HG03280 (cell line): ENCODE results near the gene P2RY2.

ENCODE experiments used
- ATAC-seq: cut with Tn5 transposase; IDR thresholded peaks from one replicate; pipeline ENCODE4 v1.9.1; 2021; ENCODE audit warnings: mild to moderate bottlenecking, moderate library complexity; ENCODE audit not compliant: unreplicated experiment

Gene P2RY2

DNA sequence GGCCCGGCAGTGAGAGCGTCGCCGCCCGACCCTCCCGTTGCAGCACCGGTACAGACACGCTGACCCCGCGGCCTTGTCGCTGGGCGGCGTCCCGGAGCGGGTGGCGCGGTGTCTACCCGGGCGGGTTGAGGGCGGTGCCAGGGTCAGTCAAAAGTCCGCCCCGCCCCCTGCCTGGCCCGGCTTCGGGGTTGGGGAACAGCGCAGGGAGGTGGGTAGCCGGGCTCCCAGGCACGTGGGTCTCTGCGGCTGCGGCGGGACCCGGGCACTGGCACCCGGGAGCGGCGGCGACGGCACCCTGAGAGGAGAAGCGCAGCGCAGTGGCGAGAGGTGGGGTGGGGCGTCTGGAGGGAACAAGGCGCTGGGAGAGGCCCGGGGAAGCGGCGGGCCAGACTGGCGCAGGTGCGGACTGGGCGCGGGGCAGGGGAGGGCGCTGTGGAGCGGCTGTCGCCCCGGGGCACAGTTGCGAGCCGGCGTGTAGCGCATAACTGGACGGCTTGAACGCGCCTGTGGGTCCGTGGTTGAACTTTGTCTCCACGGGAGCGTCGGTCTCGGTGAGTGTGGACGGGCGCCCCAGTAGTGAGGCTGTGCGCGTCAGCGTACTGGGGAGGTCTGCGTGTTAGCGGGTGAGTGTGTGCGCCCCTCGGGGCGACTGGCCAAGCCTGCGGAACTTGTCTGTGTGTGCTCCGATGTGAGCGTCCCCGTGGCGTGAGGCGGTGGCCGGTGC, at the start of gene P2RY2:
Gene P2RY2 (plus strand): TSS at position 176 of the 724 bp plus-strand sequence. CDS start 15,879 bp downstream, outside the sequence.
- ATAC-seq, result no peak

- no peak for ATAC-seq
Observed at GRCh38 chr11:73168925-73169579, 49.0 kb upstream of the P2RY2 start.

DNA sequence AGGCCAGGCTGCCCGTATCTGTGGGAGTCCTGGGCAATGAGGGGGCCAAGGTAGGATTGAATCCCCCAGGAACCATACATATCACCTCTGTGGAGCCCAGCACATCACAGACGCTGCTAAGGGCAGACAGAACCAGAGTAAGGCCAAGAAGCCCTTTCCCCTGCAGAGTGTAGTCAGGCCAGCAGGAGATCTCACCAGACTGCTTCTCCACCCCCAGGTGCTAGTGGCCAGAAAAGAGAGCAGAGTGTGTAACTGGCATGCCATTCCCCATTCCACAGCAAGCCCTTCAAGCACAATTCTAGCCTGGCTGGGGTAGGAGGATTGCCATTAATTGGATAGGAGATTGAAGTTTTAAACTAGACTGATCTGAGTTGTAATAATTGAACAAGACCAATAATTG, 47.9 kb upstream of the P2RY2 start:
- ATAC-seq, result no peak

DNA sequence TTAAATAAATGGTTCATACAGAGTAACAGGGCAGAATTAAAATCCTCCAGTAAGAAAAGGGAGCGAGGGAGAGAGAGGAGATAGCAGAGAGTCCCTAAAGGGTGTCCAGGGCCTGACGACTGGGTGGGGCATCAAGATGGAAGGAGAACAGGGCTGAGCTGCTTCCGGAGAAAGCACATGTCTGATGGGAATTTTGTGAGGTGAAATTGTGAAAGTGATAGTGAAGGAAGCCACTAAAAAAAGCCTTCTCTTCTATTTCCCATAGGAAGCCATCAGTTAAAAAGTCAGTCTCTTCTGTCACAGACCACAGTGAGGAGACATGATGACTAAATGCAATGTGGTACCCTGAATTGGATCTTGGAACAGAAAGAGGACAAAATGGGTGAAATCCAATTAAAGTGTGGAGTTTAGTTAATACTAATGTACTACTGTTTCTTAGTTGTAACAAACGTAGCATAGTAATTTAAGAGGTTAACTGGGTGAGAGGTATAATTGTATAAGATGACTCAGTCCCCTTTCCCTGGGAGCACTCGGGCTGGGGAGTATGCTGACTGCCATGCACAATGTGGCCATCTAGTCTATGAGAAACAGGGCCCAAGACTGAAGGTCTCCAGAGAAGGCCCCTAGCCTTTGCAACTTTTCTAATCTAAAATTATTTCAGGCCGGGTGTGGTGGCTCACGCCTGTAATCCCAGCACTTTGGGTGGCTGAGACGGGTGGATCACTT, 46.5 kb upstream of the P2RY2 start:
- ATAC-seq, result no peak

GRCh38 chr11:73172992-73173656, 45.0 kb upstream of the P2RY2 start:
- no peak for ATAC-seq

GRCh38 chr11:73173755-73174494, 44.2 kb upstream of the P2RY2 start:
- ATAC-seq, result no peak

GRCh38 chr11:73174495-73174791, 43.6 kb upstream of the P2RY2 start:
- ATAC-seq, result no peak

DNA sequence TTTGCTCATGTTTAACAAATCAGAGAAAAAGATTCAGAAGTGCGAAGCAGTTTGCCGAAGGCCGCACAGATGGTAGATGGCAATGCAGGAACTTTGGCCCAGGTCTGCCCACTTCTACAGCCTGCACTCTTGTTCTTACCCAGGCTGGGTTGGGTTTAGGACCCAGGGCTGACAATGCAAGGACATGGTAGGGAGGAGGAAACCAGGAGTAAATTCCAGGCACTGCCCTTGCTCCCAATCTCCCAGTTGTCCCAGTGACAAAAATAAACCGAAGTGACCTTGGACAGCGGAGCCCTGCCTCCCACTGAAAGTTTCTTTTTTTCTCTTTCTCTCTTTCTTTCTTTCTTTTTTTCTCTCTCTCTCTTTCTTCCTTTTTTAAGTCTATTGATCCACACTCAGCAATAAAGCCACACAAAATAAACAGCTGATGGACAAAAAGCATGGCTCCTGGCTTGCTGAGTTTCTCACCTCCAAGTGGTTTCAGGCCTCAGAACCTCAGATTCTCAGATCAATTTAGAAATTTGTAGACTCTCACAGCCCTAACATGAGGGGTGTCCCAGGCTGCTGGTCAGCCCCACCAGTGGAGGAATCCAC, 42.4 kb upstream of the P2RY2 start:
- ATAC-seq, result no peak

DNA sequence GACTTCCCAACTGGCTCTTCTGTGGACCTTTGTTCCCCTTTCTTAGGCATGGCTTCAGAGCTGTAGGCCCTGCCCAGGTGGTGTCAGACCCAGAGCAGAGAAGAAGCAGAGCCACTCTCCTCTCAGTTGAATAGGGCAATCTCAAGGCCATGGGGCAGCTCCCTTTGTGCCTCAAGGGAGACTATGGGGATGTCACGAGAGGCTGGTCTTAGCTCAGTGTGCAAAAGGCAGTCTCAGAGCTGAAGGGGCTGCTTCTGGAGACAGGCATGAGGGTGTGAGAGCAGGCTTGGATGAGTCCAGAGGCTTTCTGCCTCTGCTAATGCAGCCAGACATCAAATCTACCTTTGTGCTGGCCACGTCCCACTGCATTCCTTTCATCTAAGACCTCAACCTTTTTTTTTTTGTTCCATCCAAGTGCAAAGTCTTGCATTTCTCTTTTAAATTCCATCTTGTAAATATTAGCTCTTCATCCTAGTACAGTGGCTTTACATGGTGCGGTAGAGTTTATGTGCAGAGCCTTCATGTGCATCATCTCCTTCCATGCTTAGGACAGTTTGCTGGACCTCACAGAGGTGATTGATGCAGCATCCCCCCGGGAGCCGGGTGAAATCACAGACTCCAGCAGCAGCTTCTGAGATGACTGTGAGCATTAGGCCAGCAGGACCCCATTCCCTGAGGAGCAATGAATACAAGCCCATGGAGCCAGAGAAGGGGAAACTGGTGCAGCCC, 41.8 kb upstream of the P2RY2 start:
- ATAC-seq, result no peak

GRCh38 chr11:73176874-73177155, 41.3 kb upstream of the P2RY2 start:
- ATAC-seq, result no peak

- ATAC-seq, result no peak
Observed at GRCh38 chr11:73177380-73177777, 40.7 kb upstream of the P2RY2 start.

DNA sequence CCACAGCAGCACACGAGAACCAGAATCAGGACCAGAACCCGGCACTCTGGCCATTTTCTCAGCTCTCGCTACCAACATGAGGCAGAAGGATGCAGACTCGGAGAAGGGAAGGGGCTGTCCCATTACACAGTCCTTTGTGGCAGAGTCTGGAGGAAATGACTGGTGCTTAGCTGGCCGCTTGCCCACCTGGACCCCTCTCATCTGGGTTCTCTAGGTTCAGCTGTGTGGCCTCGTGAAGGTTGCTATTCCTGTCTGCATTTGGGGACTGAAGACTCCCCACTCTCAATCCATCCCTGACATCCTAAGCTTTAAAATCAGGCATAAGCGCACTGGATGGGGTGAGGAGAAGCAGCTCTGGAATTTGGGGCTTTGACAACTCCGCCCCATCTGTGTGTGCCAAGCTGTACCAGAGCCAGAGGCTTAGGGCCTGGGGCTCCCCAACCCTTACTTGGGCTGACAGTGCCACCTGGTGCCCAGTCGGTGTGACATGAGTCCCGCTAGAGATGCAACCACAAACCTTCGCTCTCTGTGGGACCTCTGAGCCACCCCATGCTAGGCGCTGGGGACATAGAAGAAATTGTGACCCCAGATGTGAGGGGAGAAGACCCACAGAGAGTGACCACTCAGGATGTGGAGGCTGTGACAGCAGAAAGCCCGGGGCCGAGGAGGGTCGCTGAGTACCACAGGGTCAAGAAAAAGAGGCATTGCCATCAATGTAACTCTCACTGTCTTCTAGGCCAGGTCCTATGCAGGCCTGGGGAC, 40.1 kb upstream of the P2RY2 start:
- ATAC-seq, result peak; percentile 89

- no peak for ATAC-seq
Observed at GRCh38 chr11:73178681-73179080, 39.4 kb upstream of the P2RY2 start.

DNA sequence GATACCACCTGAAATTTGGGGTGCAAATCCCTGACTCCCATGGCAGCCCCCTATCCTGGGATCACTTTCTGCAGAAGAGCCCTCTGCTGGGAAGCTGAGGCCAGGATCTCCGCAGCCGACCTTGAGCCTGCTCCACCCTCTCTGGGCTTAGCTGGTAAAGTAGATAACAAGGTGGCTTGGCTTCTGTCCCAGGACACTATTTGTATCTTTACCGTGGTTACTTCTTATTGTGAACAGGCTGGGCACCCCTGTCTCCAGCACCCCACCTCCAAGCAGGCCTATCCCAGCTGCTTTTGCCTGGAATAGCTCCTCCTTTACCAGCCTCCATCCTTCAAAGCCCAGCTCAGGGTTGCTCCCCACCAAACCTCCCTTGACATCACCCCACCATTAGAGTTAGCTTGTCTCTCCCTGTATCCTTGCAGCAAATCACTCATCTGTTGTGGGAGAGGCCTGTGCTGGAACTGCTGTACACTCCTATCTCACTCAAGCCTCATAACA, 35.2 kb upstream of the P2RY2 start:
- ATAC-seq, result no peak

- ATAC-seq, result no peak
Observed at GRCh38 chr11:73184953-73185671, 33.0 kb upstream of the P2RY2 start.

DNA sequence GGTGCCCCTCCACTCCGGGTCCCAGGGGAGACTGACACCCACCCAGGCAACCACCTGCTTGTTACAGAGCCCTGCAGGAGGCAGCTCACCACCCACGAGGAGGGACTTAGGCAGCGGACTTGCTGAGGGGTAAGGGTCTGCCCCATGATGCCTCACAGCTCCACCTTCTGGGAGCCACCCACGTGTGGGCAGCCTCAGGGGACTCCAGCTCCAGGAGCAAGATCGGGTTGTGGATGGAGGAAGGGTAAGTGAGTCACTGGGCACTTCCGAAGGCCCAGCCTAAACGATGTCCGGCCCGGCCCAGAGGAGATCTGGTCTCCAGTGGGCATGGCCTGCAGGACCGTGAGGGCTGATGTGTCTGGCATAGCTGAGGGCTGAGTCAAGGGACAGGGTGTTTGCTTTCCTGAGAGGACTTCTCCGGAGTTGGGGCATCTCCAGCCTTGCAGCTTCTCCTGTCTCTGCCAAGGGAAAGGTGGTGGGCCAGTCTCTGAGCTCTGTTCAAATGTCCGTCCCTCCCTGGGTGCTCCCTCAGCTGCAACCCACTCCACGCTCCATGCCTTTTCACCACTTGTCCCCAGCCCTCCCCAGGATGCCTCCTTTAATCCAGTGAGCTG, 32.3 kb upstream of the P2RY2 start:
- no peak for ATAC-seq

DNA sequence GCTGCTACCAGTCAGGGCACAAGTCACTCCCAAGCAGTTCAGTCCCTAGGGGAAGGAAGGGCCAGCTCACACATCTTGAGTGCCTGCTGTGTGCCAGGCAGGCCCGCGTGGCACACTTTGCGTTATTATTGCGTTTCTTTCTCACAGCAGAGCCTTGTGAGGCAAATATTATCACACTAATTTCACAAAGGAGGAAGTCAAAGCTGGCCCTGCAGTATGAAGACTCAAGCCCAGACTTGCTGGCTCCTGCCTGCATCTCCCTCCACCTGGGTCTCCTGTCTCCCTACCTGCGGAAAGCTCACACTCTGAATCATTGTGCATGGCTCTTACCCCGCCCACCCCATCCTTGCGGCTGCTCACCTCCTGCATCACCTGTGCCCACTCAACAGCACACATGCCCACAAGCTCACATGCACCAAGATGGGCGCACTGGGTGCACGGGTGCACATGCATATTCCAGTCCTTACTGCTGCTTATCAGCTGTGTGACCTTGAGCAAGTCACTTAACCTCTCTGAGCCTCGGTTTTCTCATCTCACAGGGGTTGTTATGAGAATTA, 31.7 kb upstream of the P2RY2 start:
- ATAC-seq, result no peak

DNA sequence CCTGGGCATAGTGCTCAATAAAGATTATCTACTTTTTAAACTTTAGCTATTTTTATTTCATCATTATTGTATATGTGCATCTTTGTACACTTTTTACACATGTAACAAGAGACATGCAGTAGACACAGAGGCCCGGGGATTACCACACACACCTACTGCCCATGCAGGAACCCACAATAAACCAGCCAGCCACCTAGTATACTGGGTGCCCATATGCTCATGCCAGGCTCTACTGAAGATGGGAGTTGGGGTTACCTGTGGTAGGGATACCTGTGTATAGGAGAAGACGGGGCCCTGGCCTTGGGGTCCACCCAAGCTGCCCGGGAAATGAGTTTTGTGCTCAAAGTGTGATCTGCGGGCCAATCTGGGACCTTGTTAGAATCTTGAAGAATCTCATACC, 31.2 kb upstream of the P2RY2 start:
- no peak for ATAC-seq
